WTC11 (cell line): ENCODE measurements around the gene GPC6.

Experiments
- ELF4 ChIP-seq: sonication (generic); formaldehyde crosslinking; IDR thresholded peaks from 2 replicates; pipeline ENCODE4 v1.8.1; 2022; ENCODE audit warnings: low read depth, mild to moderate bottlenecking, moderate library complexity, missing genetic modification reagents
- FOXJ3 ChIP-seq: sonication (generic); formaldehyde crosslinking; IDR thresholded peaks from 2 replicates; pipeline ENCODE4 v1.9.0; 2021; ENCODE audit warnings: missing genetic modification reagents, mild to moderate bottlenecking, borderline replicate concordance
- ZNF121 ChIP-seq: sonication (generic); formaldehyde crosslinking; IDR thresholded peaks from 2 replicates; pipeline ENCODE4 v1.8.0; 2023; ENCODE audit warnings: missing genetic modification reagents
- TF ChIP-seq, protein P1 (sequence below): fragments of 200-600 bp; IDR thresholded peaks from 2 replicates; pipeline ENCODE4 v1.8.0; 2022; ENCODE audit warnings: antibody characterized with exemption
- TF ChIP-seq, protein P2 (sequence below): sonication (generic); formaldehyde crosslinking; IDR thresholded peaks from 2 replicates; pipeline ENCODE4 v1.8.1; 2022; ENCODE audit warnings: low read depth, missing genetic modification reagents, borderline replicate concordance
- TF ChIP-seq, protein P3 (sequence below): sonication (generic); formaldehyde crosslinking; IDR thresholded peaks from 2 replicates; pipeline ENCODE4 v1.8.1; 2023; ENCODE audit warnings: mild to moderate bottlenecking, moderate library complexity, missing genetic modification reagents
- TF ChIP-seq, protein P4 (sequence below): sonication (generic); formaldehyde crosslinking; IDR thresholded peaks from 2 replicates; pipeline ENCODE4 v1.8.0; 2023; ENCODE audit warnings: missing genetic modification reagents
- TF ChIP-seq, protein P5 (sequence below): sonication (generic); formaldehyde crosslinking; IDR thresholded peaks from 2 replicates; pipeline ENCODE4 v1.8.1; 2022; ENCODE audit warnings: missing genetic modification reagents, borderline replicate concordance
- TF ChIP-seq, protein P6 (sequence below): sonication (generic); formaldehyde crosslinking; IDR thresholded peaks from 2 replicates; pipeline ENCODE4 v1.8.1; 2022; ENCODE audit warnings: mild to moderate bottlenecking, missing genetic modification reagents, moderate library complexity, borderline replicate concordance

DNA sequence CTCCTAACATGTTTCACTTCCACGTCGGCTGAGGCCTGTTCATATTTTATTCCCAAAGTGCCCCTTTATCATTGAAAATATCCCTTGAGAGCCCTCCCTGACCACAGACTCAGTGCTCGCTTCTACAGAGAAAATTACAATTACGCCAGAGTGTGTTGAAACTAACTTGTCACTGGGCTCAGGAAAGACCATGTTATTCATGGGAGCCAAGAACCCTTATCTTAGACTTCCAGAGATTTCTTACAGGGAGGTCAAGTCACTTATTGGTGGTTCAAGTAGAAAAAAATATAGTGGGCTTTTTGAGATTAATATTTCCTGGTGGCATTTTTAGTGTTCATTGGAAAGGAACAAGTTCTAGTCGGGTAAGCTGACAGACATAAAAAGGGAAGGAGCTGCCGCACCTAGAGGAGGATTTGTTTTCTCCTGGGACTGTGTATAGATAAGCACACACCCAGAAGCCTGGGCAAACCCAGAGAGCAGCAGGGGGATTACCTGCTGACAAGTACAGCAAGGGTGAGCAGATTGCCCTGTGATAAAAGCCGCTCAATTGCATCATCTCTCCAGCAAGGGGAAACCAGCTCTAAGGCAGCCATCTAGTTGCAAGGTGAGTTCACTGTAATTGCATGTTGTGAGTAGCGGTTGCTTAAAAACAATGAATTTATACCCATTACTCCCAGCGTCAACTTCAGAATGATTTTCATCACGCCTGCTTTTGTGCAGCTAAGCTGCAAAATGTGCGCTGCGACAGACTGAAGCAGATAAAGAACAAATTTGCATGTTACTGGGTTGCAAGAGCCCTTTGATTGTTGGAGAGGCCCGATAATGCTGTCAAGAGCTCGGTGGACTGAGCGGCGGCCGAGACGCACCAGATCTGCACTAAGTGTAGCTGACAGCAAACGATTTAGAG lies 1206.7 kb downstream of the GPC6 start:
- TF ChIP-seq ELF4 (CRISPR knock-in tag) (no peak), FOXJ3 (no peak), ZNF121 (CRISPR knock-in tag) (no peak)
- TF ChIP-seq, protein P1, sequence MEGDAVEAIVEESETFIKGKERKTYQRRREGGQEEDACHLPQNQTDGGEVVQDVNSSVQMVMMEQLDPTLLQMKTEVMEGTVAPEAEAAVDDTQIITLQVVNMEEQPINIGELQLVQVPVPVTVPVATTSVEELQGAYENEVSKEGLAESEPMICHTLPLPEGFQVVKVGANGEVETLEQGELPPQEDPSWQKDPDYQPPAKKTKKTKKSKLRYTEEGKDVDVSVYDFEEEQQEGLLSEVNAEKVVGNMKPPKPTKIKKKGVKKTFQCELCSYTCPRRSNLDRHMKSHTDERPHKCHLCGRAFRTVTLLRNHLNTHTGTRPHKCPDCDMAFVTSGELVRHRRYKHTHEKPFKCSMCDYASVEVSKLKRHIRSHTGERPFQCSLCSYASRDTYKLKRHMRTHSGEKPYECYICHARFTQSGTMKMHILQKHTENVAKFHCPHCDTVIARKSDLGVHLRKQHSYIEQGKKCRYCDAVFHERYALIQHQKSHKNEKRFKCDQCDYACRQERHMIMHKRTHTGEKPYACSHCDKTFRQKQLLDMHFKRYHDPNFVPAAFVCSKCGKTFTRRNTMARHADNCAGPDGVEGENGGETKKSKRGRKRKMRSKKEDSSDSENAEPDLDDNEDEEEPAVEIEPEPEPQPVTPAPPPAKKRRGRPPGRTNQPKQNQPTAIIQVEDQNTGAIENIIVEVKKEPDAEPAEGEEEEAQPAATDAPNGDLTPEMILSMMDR = no peak
- TF ChIP-seq, protein P2, sequence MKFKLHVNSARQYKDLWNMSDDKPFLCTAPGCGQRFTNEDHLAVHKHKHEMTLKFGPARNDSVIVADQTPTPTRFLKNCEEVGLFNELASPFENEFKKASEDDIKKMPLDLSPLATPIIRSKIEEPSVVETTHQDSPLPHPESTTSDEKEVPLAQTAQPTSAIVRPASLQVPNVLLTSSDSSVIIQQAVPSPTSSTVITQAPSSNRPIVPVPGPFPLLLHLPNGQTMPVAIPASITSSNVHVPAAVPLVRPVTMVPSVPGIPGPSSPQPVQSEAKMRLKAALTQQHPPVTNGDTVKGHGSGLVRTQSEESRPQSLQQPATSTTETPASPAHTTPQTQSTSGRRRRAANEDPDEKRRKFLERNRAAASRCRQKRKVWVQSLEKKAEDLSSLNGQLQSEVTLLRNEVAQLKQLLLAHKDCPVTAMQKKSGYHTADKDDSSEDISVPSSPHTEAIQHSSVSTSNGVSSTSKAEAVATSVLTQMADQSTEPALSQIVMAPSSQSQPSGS (CRISPR knock-in tag) = no peak
- TF ChIP-seq, protein P3, sequence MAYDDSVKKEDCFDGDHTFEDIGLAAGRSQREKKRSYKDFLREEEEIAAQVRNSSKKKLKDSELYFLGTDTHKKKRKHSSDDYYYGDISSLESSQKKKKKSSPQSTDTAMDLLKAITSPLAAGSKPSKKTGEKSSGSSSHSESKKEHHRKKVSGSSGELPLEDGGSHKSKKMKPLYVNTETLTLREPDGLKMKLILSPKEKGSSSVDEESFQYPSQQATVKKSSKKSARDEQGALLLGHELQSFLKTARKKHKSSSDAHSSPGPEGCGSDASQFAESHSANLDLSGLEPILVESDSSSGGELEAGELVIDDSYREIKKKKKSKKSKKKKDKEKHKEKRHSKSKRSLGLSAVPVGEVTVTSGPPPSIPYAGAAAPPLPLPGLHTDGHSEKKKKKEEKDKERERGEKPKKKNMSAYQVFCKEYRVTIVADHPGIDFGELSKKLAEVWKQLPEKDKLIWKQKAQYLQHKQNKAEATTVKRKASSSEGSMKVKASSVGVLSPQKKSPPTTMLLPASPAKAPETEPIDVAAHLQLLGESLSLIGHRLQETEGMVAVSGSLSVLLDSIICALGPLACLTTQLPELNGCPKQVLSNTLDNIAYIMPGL (CRISPR knock-in tag) = no peak
- TF ChIP-seq, protein P4, sequence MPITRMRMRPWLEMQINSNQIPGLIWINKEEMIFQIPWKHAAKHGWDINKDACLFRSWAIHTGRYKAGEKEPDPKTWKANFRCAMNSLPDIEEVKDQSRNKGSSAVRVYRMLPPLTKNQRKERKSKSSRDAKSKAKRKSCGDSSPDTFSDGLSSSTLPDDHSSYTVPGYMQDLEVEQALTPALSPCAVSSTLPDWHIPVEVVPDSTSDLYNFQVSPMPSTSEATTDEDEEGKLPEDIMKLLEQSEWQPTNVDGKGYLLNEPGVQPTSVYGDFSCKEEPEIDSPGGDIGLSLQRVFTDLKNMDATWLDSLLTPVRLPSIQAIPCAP = no peak
- TF ChIP-seq, protein P5, sequence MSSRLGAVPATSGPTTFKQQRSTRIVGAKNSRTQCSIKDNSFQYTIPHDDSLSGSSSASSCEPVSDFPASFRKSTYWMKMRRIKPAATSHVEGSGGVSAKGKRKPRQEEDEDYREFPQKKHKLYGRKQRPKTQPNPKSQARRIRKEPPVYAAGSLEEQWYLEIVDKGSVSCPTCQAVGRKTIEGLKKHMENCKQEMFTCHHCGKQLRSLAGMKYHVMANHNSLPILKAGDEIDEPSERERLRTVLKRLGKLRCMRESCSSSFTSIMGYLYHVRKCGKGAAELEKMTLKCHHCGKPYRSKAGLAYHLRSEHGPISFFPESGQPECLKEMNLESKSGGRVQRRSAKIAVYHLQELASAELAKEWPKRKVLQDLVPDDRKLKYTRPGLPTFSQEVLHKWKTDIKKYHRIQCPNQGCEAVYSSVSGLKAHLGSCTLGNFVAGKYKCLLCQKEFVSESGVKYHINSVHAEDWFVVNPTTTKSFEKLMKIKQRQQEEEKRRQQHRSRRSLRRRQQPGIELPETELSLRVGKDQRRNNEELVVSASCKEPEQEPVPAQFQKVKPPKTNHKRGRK = no peak
- TF ChIP-seq, protein P6, sequence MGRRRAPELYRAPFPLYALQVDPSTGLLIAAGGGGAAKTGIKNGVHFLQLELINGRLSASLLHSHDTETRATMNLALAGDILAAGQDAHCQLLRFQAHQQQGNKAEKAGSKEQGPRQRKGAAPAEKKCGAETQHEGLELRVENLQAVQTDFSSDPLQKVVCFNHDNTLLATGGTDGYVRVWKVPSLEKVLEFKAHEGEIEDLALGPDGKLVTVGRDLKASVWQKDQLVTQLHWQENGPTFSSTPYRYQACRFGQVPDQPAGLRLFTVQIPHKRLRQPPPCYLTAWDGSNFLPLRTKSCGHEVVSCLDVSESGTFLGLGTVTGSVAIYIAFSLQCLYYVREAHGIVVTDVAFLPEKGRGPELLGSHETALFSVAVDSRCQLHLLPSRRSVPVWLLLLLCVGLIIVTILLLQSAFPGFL = no peak
